ENCODE measurements around the gene SPATS2L.

- TF ChIP-seq CTCF (IDR thresholded peaks at IDR 0.05) (no peak), POLR2A (IDR thresholded peaks at IDR 0.05) (no peak)
Observed at GRCh38 chr2:200264631-200265030, 41.9 kb upstream of the SPATS2L start.

Measured in lower leg skin (tissue), 3 donors.